OCI-LY3 (cell line): ENCODE results near the gene A3GALT2.

Experiments used
- CTCF ChIP-seq: fragments of 200-600, 300-600 bp; sonication (generic); IDR thresholded peaks from 2 replicates; pipeline ENCODE4 v1.5.1; 2014; ENCODE audit warnings: antibody characterized with exemption, low read length, low read depth
- EZH2phosphoT487 ChIP-seq: fragments of 200-600 bp; shearing (Covaris generic); IDR thresholded peaks from 2 replicates; pipeline ENCODE4 v1.6.1; 2018; ENCODE audit warnings: antibody characterized with exemption, mixed run types, low read depth

- no peak for TF ChIP-seq CTCF
- TF ChIP-seq EZH2phosphoT487: no peak
These were observed 53.3 kb downstream of the A3GALT2 start for GRCh38 chr1:33267468-33268205.
